ENCODE data around the gene PDZD4.

PDZD4 gene

GRCh38 chrX:153803211-153804099 is 26.9 kb downstream of the PDZD4 start:
- FAIRE-seq (no peak), DNase-seq (ENCODE audit: insufficient read length) (no peak)
- no peak for TF ChIP-seq TAF1 (IDR thresholded peaks at IDR 0.05; ENCODE audit: borderline replicate concordance, low read depth, low read length)
- no peak for TF ChIP-seq POLR2AphosphoS5 (IDR thresholded peaks at IDR 0.05; ENCODE audit: low read depth, low read length)
- no peak for TF ChIP-seq POLR2A (IDR thresholded peaks at IDR 0.05; ENCODE audit: low read depth, low read length)

- FAIRE-seq (no peak), DNase-seq (ENCODE audit: insufficient read length) (no peak)
- TF ChIP-seq POLR2A (IDR thresholded peaks at IDR 0.05; ENCODE audit: low read depth, low read length) (no peak), TAF1 (IDR thresholded peaks at IDR 0.05; ENCODE audit: borderline replicate concordance, low read depth, low read length) (no peak), POLR2AphosphoS5 (IDR thresholded peaks at IDR 0.05; ENCODE audit: low read depth, low read length) (no peak)
Observed at GRCh38 chrX:153802513-153803045, 27.8 kb downstream of the PDZD4 start.

- FAIRE-seq (no peak), DNase-seq (ENCODE audit: insufficient read length) (no peak)
- TF ChIP-seq TAF1 (IDR thresholded peaks at IDR 0.05; ENCODE audit: borderline replicate concordance, low read depth, low read length) (no peak), POLR2AphosphoS5 (IDR thresholded peaks at IDR 0.05; ENCODE audit: low read depth, low read length) (no peak), POLR2A (IDR thresholded peaks at IDR 0.05; ENCODE audit: low read depth, low read length) (no peak)
Observed at GRCh38 chrX:153801669-153802068, 28.7 kb downstream of the PDZD4 start.

GRCh38 chrX:153800746-153801145 is 29.6 kb downstream of the PDZD4 start:
- FAIRE-seq (no peak), DNase-seq (ENCODE audit: insufficient read length) (no peak)
- TF ChIP-seq POLR2A (IDR thresholded peaks at IDR 0.05; ENCODE audit: low read depth, low read length) (no peak), POLR2AphosphoS5 (IDR thresholded peaks at IDR 0.05; ENCODE audit: low read depth, low read length) (0 out of 2 replicates have a peak, but pooled peaks have one; percentile 11)

- no peak for FAIRE-seq
- TF ChIP-seq POLR2A (IDR thresholded peaks at IDR 0.05; ENCODE audit: low read depth, low read length) (no peak), POLR2AphosphoS5 (IDR thresholded peaks at IDR 0.05; ENCODE audit: low read depth, low read length) (peak; percentile 47; the same call in 1 of the 2 replicates), TAF1 (IDR thresholded peaks at IDR 0.05; ENCODE audit: borderline replicate concordance, low read depth, low read length) (no peak)
- DNase-seq (ENCODE audit: insufficient read length): no peak
Observed at GRCh38 chrX:153800177-153800722, 30.1 kb downstream of the PDZD4 start.

- TF ChIP-seq POLR2A (IDR thresholded peaks at IDR 0.05; ENCODE audit: low read depth, low read length) (no peak), TAF1 (IDR thresholded peaks at IDR 0.05; ENCODE audit: borderline replicate concordance, low read depth, low read length) (no peak), POLR2AphosphoS5 (IDR thresholded peaks at IDR 0.05; ENCODE audit: low read depth, low read length) (no peak)
- DNase-seq (ENCODE audit: insufficient read length): no peak
- no peak for FAIRE-seq
Observed at GRCh38 chrX:153799326-153799725, 31.0 kb downstream of the PDZD4 start.

- FAIRE-seq (no peak), DNase-seq (ENCODE audit: insufficient read length) (no peak)
- TF ChIP-seq TAF1 (IDR thresholded peaks at IDR 0.05; ENCODE audit: borderline replicate concordance, low read depth, low read length) (no peak), POLR2A (IDR thresholded peaks at IDR 0.05; ENCODE audit: low read depth, low read length) (no peak), POLR2AphosphoS5 (IDR thresholded peaks at IDR 0.05; ENCODE audit: low read depth, low read length) (no peak)
Observed at GRCh38 chrX:153797415-153798015, 32.8 kb downstream of the PDZD4 start.

GRCh38 chrX:153794897-153795816 is 35.2 kb downstream of the PDZD4 start:
- TF ChIP-seq TAF1 (IDR thresholded peaks at IDR 0.05; ENCODE audit: borderline replicate concordance, low read depth, low read length) (no peak), POLR2AphosphoS5 (IDR thresholded peaks at IDR 0.05; ENCODE audit: low read depth, low read length) (no peak), POLR2A (IDR thresholded peaks at IDR 0.05; ENCODE audit: low read depth, low read length) (no peak)
- FAIRE-seq (no peak), DNase-seq (ENCODE audit: insufficient read length) (no peak)

- FAIRE-seq (peak; percentile 94), DNase-seq (ENCODE audit: insufficient read length) (peak; percentile 96)
- TF ChIP-seq POLR2AphosphoS5 (IDR thresholded peaks at IDR 0.05; ENCODE audit: low read depth, low read length): peak; percentile 82
- peak; percentile 86 for TF ChIP-seq POLR2A (IDR thresholded peaks at IDR 0.05; ENCODE audit: low read depth, low read length)
- TF ChIP-seq TAF1 (IDR thresholded peaks at IDR 0.05; ENCODE audit: borderline replicate concordance, low read depth, low read length): peak; percentile 68
Observed at GRCh38 chrX:153794018-153794896, 36.1 kb downstream of the PDZD4 start, which contains the start of the genes IDH3G and SSR4. IDH3G (minus strand) TSS chrX:153794375; CDS start chrX:153794326, 49 bp downstream. SSR4 (plus strand) TSS chrX:153794668; CDS start chrX:153794688, 20 bp downstream.

- TF ChIP-seq POLR2AphosphoS5 (IDR thresholded peaks at IDR 0.05; ENCODE audit: low read depth, low read length) (no peak), POLR2A (IDR thresholded peaks at IDR 0.05; ENCODE audit: low read depth, low read length) (no peak), TAF1 (IDR thresholded peaks at IDR 0.05; ENCODE audit: borderline replicate concordance, low read depth, low read length) (no peak)
- FAIRE-seq: no peak
- DNase-seq (ENCODE audit: insufficient read length): no peak
Observed at GRCh38 chrX:153793291-153793690, 37.1 kb downstream of the PDZD4 start.

Measured in GM12892 (cell line).